AG09309 (cell line): Measurements from ENCODE around the gene NMNAT2.

Experiments
- DNase-seq: peaks from one replicate; pipeline ENCODE4 v3.0.0-alpha.2; 2010; ENCODE audit warnings: low read depth
- H3K4me3 ChIP-seq: 2 replicates; pipeline ENCODE4 v1.5.1; 2011; ENCODE audit warnings: mild to moderate bottlenecking, low read depth, low read length, moderate library complexity; ENCODE audit not compliant: control insufficient read depth
- CTCF ChIP-seq: IDR thresholded peaks from 2 replicates; pipeline ENCODE4 v1.5.1; 2011; ENCODE audit warnings: mild to moderate bottlenecking, low read depth, low read length, inconsistent platforms; ENCODE audit not compliant: insufficient read depth, control insufficient read depth; ENCODE audit errors: missing control alignments

NMNAT2 gene

GRCh38 chr1:183353597-183353996, 64.6 kb downstream of the NMNAT2 start:
- TF ChIP-seq CTCF, result no peak
- DNase-seq, result no peak
- no peak overlapping the region for H3K4me3 ChIP-seq

- no peak overlapping the region for H3K4me3 ChIP-seq
- peak; percentile 53 for DNase-seq
- no peak for TF ChIP-seq CTCF
Observed at GRCh38 chr1:183349201-183349711, 68.9 kb downstream of the NMNAT2 start.

DNA sequence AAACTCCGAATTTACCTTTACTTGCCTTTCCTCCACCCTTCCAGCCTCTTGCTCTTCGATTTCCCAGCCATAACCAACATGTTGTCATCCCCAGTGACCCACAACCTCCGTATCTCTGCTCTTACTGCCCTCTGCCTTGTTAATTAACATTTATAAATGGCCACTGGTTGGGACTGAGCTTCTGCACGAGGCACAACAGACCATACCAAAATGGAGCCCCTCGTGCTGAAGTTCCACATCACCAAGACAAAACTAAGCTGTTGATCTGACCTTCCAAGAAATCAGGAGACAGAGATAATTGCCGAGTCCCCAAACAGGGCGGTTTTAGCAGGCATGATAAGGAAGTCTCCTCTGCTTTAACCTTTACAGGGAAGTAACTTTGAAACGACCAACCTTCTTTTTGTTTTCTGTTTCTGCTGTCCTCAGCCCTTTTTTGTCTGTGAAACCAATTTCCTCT, 71.9 kb downstream of the NMNAT2 start:
- TF ChIP-seq CTCF, result no peak
- DNase-seq, result no peak
- H3K4me3 ChIP-seq, result no peak overlapping the region

DNA sequence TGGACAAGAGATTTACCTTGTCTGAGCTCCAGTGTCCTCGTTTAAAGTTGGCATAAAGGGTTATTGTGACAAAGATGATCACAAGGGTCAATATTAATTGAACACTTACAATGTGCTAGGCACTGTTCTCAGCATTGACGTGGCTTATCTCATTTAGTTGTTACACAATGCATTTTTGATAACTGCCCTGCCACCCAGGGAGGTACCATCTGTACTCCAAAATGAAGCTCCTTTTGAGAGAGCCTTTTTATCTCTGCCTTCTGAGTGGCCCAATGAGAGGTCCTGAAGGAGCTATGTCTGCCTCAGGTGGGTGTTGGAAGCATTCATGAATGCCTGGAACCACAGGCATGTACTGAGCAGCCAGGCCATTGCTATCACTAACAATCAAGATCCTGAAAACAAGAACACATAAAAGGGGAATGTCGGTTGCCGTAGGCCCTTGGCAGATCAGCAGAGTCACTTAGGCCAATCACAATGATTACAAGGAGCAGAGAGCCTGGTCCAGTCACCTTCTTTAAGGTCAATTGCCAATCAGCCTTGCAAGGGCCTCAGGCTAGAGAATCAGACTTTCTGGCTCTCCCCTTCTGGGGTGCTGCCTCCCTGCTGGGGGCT, 78.5 kb downstream of the NMNAT2 start:
- no peak for TF ChIP-seq CTCF
- H3K4me3 ChIP-seq, result no peak overlapping the region
- DNase-seq, result no peak

- H3K4me3 ChIP-seq, result no peak overlapping the region
- no peak for TF ChIP-seq CTCF
- no peak for DNase-seq
Observed at GRCh38 chr1:183331091-183331742, 87.0 kb downstream of the NMNAT2 start.

- no peak for DNase-seq
- no peak for TF ChIP-seq CTCF
- no peak overlapping the region for H3K4me3 ChIP-seq
Observed at GRCh38 chr1:183330335-183330734, 87.8 kb downstream of the NMNAT2 start.
